GM12892 (cell line): ENCODE data around the gene C16orf86.

Experiments used
- POLR2A ChIP-seq: IDR thresholded peaks from 2 replicates; pipeline ENCODE4 v1.6.1; 2011; ENCODE audit warnings: low read depth, low read length, control low read depth
- POLR2AphosphoS5 ChIP-seq: IDR thresholded peaks from 2 replicates; pipeline ENCODE4 v1.6.1; 2011; ENCODE audit warnings: low read depth, low read length, control low read depth
- TAF1 ChIP-seq: IDR thresholded peaks from 2 replicates; pipeline ENCODE4 v1.6.1; 2011; ENCODE audit warnings: low read depth, mild to moderate bottlenecking, control low read depth, low read length, borderline replicate concordance

DNA sequence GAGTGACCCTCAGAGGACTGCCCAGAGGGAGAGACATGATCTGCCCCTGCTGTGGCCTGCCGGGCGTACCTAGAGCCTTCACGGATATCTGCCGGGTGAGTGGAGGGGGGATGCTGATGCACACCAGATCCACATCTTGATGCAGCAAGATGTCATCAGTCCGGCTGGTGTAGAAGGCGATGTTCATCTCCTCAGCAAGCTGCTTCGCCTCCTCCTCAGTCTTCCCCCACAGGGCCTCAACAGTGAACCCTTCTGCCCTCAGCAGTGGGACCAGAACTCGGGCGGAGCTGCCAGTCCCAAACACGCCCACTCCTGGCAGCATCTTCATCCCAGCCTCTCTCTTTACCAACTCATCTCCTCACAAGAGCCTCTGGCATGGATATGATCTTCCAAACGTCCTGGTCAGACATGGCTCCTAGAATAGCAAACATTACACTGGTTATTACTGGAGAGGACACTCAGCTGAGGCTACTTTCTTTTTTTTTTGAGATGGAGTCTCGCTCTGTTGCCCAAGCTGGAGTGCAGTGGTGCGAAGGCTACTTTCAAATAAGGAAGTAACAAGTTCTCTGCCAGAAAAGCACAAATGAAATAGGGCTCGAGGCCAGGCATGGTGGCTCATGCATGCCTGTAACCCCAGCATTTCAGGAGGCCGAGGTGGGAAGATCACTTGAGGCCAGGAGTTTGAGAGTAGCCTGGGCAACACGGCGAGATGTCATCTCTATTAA is 18.9 kb downstream of the C16orf86 start:
- no peak for TF ChIP-seq POLR2A
- no peak for TF ChIP-seq TAF1
- TF ChIP-seq POLR2AphosphoS5, result no peak
